KOPT-K1 (cell line): Measurements from ENCODE around the gene ELOVL6.
"Not testable (repeated sequence)": the region's sequence is repeated elsewhere in the genome, so short reads cannot be mapped to it uniquely, and the experiment has no call there.

ENCODE experiments used
- H3K27ac ChIP-seq: fragments of 200-600 bp; sonication (generic); 2 replicates; pipeline ENCODE4 v1.5.1; 2016; ENCODE audit warnings: antibody characterized with exemption, mild to moderate bottlenecking, low read depth, low read length; ENCODE audit not compliant: poor library complexity, severe bottlenecking
- H3K36me3 ChIP-seq: fragments of 200-600 bp; sonication (generic); 2 replicates; pipeline ENCODE4 v1.5.1; 2017; ENCODE audit warnings: antibody characterized with exemption, mild to moderate bottlenecking, low read length, moderate library complexity; ENCODE audit not compliant: insufficient read depth
- H3K9me3 ChIP-seq: fragments of 200-600 bp; sonication (generic); 2 replicates; pipeline ENCODE4 v1.5.1; 2017; ENCODE audit warnings: antibody characterized with exemption, low read length, mild to moderate bottlenecking; ENCODE audit not compliant: insufficient read depth, poor library complexity, severe bottlenecking

ELOVL6 gene

DNA sequence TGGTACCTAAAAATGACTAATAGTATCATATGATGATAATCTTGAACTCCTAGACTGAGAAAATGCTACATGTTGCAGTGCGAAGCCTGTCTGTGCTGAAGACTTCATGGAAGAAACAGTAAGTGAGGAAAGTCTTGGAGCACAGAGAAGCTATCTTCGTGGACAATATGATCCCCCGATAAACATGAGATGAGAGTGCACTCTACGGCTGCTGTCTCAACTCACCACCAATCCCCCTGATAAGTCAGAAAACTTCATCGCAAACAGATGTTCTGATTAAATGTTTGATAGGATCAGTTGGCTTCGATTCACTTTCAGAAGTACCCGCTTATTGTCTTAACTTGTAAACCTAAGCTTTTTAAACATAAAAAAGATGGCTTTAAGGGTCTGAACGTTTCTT, 130.2 kb downstream of the ELOVL6 start:
- Histone ChIP-seq H3K36me3 (no peaks in the 10 kb centered on the region), H3K9me3 (no peaks in the 10 kb centered on the region), H3K27ac (no peak overlapping the region)

DNA sequence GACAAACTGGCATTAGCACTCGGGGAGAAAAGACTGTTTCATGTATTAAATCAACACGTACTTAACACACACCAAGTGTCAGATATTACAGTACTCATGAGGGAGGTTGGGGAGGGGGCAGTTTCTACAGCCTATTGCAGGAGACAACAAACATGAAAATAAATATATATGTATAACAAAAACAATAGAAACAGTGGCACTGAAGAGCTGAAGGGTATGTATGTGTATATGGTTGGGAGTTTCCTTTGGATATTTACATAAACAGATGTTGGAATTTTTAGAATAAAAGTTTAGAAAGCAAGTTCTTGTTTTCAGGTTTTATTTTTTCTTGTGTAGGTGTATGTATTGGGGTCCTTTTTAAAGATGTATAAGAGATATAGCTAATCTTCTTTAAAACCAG, 133.5 kb downstream of the ELOVL6 start:
- H3K27ac ChIP-seq, result no peak overlapping the region
- H3K36me3 ChIP-seq, result no peaks in the 10 kb centered on the region
- no peaks in the 10 kb centered on the region for H3K9me3 ChIP-seq

DNA sequence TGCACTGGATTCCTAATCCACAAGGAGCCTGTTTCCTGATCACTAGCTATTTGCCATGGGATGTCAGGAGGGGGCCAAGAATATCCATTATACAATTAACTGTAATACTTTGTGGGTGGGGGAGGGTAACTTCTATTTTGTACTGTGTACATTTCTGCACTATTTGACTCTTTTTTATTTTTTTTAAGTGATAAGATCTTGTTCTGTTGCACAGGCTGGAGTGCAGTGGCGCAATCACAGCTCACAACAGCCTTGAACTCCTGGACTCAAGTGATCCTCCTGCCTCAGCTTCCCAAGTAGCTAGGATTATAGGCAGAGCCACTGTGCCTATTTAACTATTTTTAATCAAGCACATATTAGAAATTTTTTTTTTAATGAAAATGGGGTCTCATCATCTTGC, 134.1 kb downstream of the ELOVL6 start:
- H3K36me3 ChIP-seq, result no peaks in the 10 kb centered on the region
- H3K27ac ChIP-seq, result no peak overlapping the region
- no peaks in the 10 kb centered on the region for H3K9me3 ChIP-seq

GRCh38 chr4:110062166-110062565, 136.2 kb downstream of the ELOVL6 start:
- Histone ChIP-seq H3K9me3 (no peaks in the 10 kb centered on the region), H3K36me3 (no peaks in the 10 kb centered on the region)

GRCh38 chr4:110061076-110061475, 137.3 kb downstream of the ELOVL6 start:
- H3K9me3 ChIP-seq, result no peaks in the 10 kb centered on the region
- no peaks in the 10 kb centered on the region for H3K36me3 ChIP-seq
- no peak overlapping the region for H3K27ac ChIP-seq

More at GRCh38 chr4:110062166-110062565, 136.2 kb downstream of the ELOVL6 start:
- no peak overlapping the region for H3K27ac ChIP-seq

- Histone ChIP-seq H3K9me3 (no peaks in the 10 kb centered on the region), H3K36me3 (no peaks in the 10 kb centered on the region), H3K27ac (peak overlapping the region; percentile 51)
Observed at GRCh38 chr4:110059556-110060191, 138.7 kb downstream of the ELOVL6 start.

DNA sequence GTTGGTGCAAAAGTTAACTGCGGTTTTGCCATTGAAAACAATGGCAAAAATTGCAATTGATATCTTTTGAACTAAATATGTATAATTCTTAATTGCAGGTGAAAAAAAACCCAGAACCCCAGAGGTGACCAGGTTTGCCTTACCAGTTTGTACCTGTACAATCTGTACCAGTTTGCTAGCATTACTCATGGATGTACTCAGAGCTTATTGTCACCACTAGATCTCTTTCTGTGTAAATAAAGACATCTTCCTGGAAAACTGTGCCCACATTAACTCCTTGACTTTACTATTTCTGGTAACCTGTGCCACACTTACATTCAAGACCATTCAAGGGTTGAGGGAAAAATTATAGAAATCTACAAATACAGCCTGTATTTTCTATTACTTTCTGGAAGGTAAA, 139.7 kb downstream of the ELOVL6 start:
- Histone ChIP-seq H3K27ac (no peak overlapping the region), H3K36me3 (no peaks in the 10 kb centered on the region), H3K9me3 (no peaks in the 10 kb centered on the region)

DNA sequence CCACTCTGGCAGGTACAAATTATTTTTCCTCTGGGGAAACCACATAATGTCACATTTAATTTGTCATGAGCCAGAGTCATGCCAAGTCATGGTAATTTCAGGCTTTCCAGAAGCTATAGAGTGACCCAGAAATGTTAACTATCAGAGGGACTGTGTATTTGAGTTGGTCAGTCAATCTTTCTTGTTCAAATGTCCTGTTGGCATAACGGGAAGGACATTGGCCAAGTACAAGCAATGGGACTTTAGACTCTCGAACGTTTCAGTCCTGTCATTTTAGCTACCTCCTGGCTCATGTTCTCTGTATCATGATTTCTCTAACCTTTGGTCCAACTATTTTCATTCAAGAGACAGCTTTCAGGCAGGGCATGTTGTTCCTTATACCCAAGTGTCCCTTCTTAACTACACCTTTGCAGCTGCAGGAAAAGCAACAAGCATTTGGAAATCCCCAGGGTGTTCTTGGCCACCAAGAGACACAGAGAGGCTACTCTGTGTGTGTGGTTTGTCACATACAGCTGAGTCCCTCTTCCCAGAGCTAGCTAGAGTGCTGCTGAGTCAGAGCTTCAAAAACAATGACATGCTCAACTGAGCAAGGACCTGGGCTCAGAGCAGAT, 143.2 kb downstream of the ELOVL6 start:
- H3K36me3 ChIP-seq, result 0 out of 2 replicates have a peak, but pooled peaks cover 3% of the 10 kb centered on the region
- H3K9me3 ChIP-seq, result no peaks in the 10 kb centered on the region
- no peak overlapping the region for H3K27ac ChIP-seq

- Histone ChIP-seq H3K27ac (no peak overlapping the region), H3K36me3 (0 out of 2 replicates have a peak, but pooled peaks cover 3% of the 10 kb centered on the region), H3K9me3 (no peaks in the 10 kb centered on the region)
Observed at GRCh38 chr4:110049951-110050925, 148.2 kb downstream of the ELOVL6 start.

- Histone ChIP-seq H3K36me3 (0 out of 2 replicates have a peak, but pooled peaks cover 3% of the 10 kb centered on the region), H3K9me3 (no peaks in the 10 kb centered on the region), H3K27ac (no peak overlapping the region)
Observed at GRCh38 chr4:110046588-110047049, 151.8 kb downstream of the ELOVL6 start.

DNA sequence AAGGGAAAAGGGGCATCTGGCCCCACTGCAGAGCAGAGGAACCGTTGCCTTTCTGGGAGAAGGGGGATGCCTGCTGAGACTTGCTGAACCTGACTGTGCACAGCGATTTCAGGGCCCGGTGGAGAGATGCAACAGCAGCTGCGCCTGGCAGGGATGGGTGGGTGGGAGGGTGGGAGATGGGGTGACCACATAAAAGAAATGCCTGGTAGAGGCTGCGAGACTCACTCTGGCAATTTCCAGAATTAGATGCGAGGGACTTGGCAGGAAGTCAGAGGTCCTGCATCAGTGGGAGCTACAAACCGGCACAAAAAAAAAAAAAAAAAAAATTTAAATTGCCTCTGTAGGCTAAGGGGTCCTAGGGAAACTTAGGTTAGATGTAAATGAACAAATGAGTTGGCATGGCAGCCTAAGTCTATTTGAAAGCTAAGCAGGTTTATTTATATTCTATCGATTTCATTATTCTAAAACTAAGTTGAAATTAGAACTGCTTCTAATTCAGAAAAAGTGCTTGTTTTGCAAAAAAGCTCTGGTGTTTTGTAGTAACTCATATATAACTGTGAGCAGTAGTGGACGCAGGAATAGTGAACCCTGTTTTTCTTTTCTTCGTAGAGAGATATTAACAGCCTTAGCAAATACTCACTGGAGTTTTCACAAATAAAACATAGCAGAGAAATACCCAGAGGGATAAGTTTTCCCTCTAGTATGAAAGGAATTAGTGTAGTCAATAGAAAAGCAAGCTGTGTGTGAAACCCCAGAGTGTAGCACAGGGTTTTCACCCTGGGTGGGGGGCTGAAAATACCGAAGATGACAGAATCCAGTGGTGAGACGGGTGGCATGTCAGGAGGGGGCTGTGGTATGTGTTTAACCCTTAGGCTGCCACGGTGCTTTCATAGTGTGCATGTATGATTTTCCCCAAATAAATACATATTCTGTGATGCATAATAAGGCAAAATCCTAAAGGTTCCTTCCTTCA, 155.6 kb downstream of the ELOVL6 start:
- H3K36me3 ChIP-seq, result no peaks in the 10 kb centered on the region
- H3K27ac ChIP-seq, result no peak overlapping the region
- no peaks in the 10 kb centered on the region for H3K9me3 ChIP-seq

GRCh38 chr4:110041735-110042134, 156.7 kb downstream of the ELOVL6 start:
- H3K9me3 ChIP-seq, result no peaks in the 10 kb centered on the region
- H3K36me3 ChIP-seq, result no peaks in the 10 kb centered on the region
- H3K27ac ChIP-seq, result no peak overlapping the region

DNA sequence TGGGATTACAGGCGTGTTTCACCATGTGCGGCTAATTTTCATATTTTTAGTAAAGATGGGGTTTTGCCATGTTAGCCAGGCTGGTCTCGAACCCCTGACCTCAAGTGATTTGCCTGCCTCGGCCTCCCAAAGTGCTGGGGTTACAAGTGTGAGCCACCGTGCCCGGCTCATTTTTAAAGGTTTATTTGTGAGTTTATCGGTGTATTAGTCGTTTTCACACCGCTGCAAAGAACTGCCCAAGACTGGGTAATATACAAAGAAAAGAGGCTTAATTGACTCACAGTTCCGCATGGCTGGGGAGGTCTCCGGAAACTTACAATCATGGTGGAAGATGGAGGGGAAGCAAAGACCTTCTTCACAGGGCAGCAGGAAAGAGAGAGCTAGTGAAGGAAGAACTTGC, 159.3 kb downstream of the ELOVL6 start:
- not testable (repeated sequence) for H3K36me3 ChIP-seq, H3K9me3 ChIP-seq, H3K27ac ChIP-seq

- Histone ChIP-seq H3K36me3 (no peaks in the 10 kb centered on the region), H3K9me3 (peaks cover 9% of the 10 kb centered on the region), H3K27ac (no peak overlapping the region)
Observed at GRCh38 chr4:110034026-110034393, 164.4 kb downstream of the ELOVL6 start.
